NCI-H510A (cell line): ENCODE results near the gene ADGRG1.
A peak's percentile ranks its signal among the peaks of the same experiment; 100 is the strongest.

ENCODE experiments used
- DNase-seq: peaks from one replicate; lab custom pipeline; 2025; lab: John Stamatoyannopoulos, UW

The ADGRG1 gene

DNA sequence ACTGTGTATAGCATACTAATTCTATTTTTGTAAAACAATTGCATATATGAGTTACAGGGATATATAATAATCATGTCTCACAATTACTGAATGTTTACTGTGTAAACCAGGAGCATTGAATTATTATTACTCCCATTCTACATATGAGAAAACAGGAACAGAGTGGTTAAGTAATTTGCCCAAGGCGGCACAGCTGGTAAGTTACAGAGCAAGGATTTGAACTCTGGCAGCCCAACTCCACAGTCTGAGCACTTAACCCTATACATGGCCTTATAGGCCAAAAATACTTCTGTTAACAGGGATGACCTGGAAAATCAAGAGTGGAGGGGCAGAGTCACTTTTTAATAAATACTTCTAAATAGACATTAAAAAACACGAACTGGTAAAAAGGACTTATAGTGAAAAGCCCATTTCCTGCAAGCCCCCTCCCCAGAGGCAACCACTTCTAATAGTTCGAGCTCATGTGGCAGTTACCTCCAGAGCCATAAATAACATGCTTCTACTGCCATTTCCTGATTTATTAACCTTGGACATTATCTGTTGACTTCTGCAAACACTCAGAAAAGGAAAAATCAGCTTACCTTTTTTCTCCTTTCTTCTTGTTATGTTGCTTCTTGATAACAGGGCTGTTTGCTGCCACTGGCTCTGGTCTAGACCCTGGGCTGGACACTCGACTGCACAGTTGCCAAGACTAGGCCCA lies 22.1 kb upstream of the ADGRG1 start:
- no peak for DNase-seq

DNA sequence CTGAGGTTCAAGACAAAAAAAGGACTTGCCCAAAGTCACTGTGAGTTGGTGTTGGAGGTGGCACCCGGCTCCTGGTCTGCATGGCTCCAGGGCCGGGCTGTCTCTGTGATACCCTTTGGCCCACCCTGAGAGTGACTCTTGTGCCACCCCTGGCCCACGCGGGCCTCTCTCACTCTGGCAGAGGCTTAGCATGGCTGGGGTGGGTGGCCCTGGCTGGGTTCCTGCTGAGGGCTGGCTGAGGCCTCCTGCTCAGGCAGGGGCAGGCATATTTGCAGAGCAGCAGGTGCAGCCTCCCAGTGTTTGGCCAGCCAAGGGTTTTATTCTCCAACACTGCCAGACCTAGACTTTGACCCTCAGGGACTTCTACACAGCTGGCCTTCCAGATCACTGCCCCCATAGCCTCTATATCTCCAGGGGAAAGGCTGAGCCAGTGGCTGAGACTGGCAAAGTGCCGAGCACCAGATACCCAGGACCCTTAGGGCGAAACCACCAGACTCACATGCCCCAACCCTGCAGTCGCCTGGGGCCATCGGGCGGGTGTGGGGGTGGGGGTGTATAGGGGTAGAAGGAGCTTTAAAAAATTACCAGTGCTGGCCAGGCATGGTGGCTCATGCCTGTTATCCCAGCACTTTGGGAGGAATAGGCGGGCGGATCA lies 21.5 kb upstream of the ADGRG1 start:
- peak; percentile 45 for DNase-seq

DNA sequence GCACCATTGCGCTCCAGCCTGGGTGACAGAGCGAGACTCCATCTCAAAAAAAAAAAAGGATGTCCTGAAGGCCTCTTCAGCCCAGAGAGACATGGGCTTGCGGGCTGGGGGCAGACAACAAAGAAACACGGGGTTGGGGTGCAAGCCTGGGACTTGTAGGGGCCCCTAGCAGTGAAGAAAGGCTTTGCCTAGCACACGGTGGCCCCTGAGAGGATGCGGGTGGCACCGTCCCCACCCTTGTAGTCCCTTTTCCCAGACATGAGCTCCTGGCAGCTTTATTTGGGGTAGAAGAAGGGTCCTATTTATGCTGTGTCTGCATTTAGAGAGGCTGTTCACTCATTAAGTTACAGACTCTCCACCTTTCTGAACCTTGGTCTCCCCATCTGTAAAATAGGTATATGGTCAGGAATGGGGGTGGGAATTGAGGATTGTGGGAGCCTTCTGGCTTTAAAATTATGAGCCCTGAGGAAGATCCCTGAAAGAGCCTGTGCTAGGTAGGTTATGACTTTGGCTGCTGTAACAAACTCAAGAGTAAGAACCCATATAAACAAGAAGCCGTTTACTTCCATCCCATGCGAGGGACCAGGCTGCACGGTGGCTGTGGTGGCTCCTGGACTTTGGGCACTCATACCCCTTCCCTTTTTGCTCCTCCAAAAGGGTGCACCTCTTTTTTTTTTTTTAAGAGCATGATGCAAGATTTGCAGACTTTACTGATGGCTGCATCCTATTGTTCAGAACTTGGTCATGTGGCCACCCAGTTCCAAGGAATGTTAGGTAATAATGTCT lies 20.6 kb upstream of the ADGRG1 start:
- no peak for DNase-seq

DNA sequence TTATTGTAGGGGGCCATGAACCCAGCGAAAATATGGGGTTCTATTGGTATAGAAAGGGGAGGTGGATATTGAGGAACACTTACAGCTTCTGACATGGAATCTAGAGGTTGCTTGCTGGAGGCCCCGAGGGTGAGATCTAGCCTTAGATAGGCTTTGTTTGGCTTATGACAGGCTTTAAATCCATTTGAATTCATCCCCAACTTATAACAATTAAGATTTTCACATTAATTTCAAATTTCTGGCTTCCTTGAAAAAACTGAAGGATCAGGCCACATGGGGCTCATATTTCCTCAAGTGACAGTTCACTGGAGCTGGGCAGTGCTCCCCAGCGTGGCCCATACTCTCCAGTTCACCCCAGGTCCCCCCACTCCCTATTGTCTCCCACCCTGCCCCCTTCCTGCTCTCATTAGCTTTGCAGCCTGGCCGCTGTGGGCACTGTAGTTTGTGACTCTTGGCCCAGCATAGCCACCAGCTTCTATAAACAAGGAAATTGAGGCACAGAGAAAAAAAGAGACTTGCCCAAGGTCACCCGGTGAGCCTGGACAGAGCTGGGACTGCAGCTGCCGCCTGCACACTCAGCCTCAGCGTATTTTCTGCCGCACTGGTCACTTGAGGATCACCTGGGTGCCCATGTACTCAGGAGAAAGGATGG lies 19.8 kb upstream of the ADGRG1 start:
- DNase-seq: no peak

DNA sequence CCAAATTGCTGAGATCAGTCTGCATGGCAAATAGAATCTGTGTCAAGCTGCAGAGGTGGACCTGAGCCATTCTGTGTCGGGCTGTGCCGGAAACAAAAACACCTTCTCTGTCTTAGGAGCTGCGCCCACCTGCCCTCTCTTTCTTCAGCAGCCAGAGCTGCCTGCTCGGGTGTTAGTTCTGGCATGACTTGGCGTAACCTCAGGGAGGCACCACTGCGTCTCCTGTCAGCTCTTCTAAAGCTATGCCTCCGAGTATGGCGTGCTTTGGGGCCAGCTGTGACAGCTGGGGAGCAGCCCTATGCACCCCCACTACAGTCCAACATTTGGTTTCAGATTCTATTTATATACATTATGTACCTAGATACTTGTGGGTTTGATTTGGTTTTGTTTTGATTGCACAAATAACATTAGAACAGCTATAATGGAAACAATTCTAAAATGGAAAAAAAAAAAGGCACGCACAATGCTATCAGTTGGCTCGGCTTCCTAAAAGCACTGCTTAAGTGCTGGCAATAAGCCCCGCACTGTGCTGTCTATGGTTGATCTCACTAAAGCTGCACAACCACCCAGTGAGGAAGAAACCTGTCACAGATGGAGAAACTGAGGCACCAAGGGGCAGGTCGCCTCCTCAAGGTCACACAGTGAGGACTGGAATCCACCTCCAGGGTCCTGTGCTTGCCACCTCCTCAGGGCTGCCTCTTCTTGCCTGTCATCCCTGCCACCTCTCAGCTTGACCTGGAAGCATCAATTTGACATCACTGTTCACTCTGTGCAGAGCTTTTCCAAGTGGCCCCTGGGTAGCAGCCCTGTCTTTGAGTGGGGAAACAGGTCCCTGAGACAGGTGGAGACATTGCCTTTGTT lies 18.7 kb upstream of the ADGRG1 start:
- no peak for DNase-seq

DNA sequence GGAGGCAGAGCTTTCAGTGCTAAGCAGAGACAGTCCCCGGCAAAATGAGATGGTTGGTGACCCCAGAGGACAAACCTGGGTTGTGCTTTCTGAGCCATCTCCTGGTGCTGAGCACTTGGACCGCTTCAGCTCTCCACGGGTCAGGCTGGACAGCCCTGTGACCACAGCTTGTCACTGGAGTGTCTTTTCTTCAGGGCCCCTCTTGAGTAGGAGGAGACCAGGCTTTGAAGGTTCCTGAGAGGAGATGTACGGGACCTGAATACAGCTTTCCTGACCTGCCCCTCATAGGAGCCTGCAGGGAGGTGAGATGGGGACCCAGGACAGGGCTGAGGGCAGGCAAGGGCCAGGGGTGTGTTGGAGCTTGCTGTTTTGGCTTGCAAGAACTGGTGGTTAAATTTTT lies 17.8 kb upstream of the ADGRG1 start:
- DNase-seq: no peak

DNA sequence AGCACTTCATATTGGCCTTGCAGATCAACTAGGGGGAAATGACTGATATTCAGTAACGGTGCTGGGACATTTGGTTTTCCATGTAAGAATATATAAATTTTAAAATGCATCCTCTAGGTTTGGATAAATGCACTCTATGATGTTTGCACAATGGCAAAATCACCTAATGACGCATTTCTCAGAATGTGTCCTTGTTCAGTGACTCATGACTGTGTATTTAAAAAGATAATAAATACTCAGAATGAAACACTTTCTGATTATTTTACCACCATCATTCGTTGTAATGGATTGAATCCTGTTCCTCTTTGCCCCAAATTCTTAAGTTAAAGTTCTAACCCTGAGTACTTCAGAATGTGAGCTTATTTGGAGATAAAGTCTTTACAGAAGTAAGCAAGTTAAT lies 17.2 kb upstream of the ADGRG1 start:
- no peak for DNase-seq

DNA sequence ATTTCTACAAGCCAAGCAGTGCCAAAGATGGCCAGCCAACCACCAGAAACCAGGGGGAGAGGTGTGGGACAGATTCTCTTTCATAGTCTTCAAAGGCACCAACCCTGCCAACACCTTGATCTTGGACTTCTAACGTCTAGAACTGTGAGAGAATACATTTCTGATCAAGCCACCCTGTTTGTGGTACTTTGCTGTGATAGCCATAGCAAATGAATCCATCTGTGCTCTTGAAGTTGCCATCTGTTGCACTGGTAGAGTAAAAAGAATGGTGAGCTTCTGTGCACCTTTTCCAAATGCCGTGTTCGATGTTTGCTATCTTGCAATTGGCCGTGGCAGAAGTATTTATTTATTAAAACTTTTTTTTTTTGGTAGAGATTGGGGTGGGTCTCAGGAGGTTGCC lies 16.7 kb upstream of the ADGRG1 start:
- no peak for DNase-seq

DNA sequence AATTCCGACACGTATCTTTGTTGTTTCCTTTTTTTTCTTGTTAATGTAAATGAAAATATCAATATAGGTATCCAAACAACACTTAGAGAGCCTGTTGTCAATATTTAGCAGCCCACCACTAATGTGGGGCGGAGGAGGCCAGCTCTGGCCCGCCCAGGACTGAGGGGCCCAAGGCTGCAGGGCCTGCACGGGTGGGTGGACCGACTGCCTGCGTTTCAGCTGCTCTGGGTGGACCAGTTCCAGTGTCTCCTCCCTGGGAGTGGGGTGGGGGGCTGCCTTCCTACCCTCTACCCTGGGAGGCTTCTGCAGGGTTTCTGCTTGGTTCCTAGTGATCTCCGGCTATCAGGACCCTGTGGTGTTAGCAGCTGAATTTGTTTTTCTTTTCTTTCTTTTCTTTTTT lies 15.9 kb upstream of the ADGRG1 start:
- DNase-seq: no peak

DNA sequence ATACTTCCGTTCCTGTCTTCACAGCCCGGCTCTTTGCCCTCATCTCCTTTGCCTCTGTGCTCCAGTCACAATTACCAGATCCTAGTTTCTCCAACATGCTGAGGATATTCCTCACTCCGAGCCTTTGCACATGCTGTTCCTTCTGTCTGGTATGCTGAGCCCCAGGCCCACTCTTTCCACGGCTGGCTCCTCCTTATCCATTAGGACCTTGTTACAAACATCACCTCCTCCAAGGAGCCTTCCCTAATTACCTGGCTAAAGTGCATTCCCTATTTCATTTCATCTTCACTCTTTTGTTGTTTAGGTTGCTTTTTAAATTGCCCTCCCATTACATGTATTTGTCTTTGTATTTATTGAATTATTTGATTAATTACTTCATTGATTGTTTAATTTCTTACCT lies 14.9 kb upstream of the ADGRG1 start:
- no peak for DNase-seq

DNA sequence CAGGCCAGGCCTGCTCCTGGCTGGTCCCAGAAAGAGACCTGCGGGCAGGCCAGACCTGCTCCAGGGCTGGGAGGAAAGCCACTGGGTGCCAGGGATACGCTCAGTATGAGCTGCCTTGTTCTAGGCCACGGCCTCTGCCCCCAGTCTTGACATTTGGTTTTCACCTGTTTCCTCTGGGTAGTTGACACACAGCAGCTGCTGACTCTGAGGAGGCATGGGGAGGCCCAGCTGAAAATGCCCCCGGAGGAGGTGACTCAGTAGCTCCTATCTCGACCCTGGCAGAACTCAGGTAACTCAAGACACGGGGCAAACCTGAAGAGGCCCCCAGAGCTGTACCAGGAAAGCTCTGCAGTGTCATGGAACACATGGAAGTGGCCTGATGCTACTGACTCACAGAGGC lies 13.9 kb upstream of the ADGRG1 start:
- no peak for DNase-seq

DNA sequence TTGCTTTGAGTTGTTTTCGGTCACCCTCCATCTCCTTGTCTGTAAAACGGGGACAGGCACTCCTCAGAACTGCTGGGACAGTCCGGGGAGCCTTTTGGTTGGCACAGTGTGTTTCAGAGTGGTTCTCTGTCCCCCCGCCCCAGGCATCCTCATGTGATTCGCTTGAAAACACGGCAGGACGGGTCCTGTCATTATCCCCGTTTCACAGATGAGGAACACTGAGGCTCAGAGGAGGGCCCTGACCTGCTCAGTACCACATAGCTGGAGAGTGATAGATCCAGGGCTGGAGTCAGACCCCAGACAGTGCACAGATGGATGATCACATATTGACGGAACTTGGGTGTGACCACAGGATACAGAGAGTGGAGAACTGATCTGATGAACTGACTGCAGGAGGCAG lies 13.5 kb upstream of the ADGRG1 start:
- DNase-seq: no peak

DNA sequence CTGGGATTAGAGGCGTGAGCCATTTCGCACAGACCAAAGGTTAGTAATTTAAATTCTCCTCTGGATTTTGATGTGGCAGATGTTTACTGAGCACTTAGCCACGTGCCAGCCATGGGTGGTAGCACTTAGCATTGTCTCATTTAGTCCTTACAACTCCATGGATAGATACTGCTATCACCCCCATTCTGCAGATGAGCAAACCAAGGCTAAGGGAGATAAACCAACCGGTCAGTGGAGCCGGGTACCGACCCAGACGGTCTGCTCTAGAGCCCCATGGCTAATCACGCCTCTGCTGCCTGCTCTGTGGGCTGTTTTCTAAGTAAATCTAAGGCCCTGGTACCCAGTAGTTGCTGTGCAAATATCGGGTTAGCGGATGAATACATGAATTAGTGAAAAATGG lies 12.6 kb upstream of the ADGRG1 start:
- no peak for DNase-seq

DNA sequence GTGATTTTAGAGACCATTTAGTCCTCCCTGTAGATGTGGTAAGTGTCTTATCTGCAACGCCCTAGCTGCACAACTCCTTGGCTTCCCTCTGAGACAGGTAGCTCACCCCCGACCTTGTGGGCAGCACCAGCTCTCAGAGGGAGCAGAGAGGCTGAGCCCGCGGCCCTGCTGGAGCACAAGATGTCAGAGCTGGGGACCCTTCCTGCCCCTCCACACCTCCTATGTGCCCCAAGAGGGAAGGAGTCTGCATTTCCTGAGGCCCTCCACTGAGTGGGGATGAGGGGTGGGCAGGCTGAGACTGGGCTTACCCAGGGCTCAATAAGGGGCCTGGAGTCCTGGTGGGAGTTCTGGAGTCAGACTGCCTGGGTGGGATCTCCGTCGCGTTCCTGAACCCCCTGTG lies 12.2 kb upstream of the ADGRG1 start:
- DNase-seq: no peak

DNA sequence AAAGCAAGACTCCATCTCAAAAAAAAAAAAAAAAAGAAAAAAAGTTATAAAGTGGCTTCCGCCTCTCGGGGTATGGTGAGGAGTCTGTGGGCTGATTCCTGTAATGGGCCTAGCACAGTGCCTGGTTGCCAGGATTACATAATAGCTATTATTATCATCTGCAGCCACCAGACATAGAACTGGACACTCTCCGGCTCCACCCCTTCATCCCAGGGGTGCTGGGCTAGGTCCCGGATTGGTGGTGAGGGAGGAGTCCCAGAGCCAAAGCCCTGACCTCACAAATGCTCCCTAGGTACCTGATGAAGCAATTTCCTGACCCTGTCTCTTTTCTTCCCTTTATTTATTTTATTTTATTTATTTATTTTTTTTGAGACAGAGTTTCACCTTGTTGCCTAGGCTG lies 11.6 kb upstream of the ADGRG1 start:
- DNase-seq: no peak

DNA sequence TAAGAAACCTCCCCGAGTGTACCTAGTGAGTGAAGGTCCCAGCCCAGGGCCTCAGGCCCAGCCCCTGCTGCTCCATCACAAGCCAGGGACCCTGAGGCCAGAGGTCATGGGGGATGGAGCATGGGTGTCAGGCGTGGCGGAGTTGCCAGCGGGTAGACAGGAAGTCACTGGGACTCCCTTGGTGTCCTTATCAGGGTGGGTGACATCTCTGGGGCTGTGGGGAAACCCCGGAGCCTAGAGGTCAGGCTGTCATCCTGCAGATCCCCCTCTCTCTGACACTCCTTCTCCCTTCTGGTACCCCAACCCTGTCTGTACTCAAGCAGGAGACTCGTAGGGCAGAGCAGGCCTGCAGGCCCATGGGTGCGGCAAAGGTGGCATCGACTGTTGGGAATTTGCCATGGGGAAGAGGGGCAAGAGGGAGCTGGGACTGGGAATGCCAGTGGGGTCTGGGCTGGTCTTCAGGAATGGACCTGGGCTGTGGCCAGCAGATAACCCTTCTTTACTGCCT lies 10.8 kb upstream of the ADGRG1 start:
- DNase-seq: no peak

DNA sequence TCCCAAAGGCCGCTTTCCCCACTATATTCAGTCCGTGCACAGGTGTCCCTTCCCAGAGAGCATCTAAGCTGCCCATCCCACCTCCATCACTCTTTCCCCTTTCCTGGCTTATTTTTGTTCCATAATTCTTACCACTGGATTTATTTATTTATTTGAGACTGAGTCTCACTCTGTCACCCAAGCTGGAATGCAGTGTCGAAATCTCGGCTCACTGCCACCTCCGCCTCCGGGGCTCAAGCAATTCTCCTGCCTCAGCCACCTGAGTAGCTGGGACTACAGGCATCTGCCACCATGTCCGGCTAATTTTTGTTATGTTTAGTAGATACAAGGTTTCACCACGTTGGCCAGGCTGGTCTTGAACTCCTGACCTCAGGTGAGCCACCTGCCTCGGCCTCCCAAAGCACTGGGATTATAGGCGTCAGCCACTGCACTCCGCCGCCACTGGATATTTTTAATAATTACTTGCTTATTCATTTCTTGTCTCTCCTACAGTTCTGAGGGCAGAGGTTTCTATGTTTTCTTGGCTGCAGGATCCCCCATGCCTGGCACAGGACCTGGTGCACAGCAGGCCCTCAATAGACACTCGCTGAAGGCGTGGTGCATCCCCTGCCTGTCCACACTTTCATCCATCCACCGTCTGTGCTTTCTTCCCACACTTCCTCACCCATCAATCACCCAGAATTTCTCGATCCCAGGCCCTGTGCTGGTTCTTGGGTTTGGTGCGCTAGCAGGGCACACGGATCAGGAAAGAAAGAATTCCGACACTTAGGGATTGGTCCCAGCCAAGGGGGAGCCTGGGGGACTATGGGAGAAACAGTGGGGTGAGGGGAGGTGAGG lies 9.9 kb upstream of the ADGRG1 start:
- no peak for DNase-seq

DNA sequence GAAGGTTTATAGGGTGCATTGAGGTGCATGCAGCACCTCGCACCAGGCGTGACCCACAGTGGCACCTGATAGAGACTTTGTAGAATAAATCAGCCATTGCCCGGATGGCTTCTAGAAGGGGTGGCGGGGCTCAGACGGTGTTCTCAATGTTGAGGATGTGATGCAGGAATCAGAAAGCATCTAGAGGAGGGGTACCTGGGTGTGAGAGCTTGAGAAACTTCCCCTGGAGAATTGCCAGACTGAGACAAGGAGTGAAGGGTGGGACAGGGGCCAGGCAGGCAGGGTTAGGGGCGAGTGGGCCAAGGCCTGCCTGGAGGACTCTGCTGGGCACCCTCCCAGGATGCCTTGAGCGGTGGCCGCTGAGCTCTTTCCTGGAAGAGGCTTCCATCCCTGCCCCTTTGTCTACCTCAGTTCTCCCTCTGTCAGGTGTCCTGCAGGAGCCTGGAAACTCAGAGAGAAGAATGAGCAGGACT lies 9.3 kb upstream of the ADGRG1 start:
- DNase-seq: no peak

DNA sequence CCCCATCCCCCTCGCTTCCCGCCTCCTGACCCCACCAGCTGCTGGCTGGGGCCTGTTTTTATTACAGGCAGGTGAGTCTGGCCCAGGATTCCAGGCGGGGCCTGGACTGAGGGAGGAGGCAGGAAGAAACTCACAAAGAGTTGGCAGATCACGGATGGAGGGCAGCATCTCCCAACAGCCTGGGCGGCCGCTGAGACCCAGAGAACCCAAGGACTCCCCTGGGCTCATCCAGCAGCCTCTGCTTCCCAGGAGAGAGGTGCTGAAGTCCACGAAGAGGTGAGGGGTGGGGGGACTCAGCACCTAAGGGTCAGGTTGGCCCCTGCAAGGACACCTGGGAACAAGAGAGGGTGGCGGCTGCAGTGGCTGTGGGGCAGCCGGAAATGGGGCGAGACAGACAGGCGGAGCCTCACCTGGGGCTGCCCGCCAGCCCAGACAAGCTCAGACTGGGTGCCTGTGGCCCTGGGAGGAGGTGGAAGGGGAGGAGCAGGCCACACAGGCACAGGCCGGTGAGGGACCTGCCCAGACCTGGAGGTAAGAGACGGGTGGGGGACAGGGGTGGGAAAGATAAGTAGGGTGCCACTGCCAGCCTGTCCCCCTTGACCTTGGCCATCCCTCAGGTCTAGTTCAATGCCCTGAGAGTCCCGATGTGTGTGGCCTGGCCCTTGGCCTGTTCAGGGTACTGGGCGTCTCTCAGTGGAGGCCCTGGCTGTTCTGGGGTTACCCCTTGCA lies 8.7 kb upstream of the ADGRG1 start:
- DNase-seq: peak; percentile 95
